SK-N-SH (cell line): ENCODE measurements around the gene ZNRF4. TPM values are rescaled to one million over a fixed set of nuclear protein-coding genes. Genes with fewer than 3 reads are reported as not detected.

Source experiments
- CTCF ChIA-PET: fragments of 300-600, 350-600 bp; formaldehyde crosslinking; extraction: SDS; loops from one replicate; lab custom pipeline; 2021; lab: Yijun Ruan, JAX
- POLR2A ChIA-PET: fragments of 350-600 bp; sonication (Branson Sonifier 250); formaldehyde crosslinking; extraction: SDS; loops from one replicate; lab custom pipeline; 2020; ENCODE audit warnings: antibody characterized with exemption, inconsistent platforms; lab: Yijun Ruan, JAX
- DNase-seq: peaks from one replicate; pipeline ENCODE4 v3.0.0; 2012
- H2AFZ ChIP-seq: fragments of 200-600 bp; sonication (generic); 2 replicates; pipeline ENCODE4 v1.8.1; 2016; ENCODE audit warnings: antibody characterized with exemption, mild to moderate bottlenecking, low read depth
- H3F3A ChIP-seq: fragments of 200-600 bp; sonication (generic); replicated peaks from 2 replicates; pipeline ENCODE3; 2016; ENCODE audit warnings: antibody characterized with exemption, mild to moderate bottlenecking; ENCODE audit not compliant: insufficient read depth
- H3K27ac ChIP-seq, 2 experiments: fragments of 200-500 bp in 1 of 2; fragments of 200-600 bp in 1 of 2; sonication (Bioruptor generic) in 1 of 2; sonication (generic), shearing (Covaris generic) in 1 of 2; 2 replicates each; pipeline versions ENCODE4 v1.5.1 to v1.6.1; 2014 to 2016; ENCODE audit warnings: low read depth in 2 of 2, inconsistent platforms in 1 of 2, low read length in 1 of 2, mild to moderate bottlenecking in 1 of 2, mixed read lengths in 1 of 2
- H3K27me3 ChIP-seq: fragments of 200-600 bp; sonication (generic), shearing (Covaris generic); 2 replicates; pipeline ENCODE4 v1.6.1; 2016; ENCODE audit warnings: mixed run types; ENCODE audit not compliant: insufficient read depth
- H3K36me3 ChIP-seq, 2 experiments: fragments of 200-500 bp in 1 of 2; fragments of 200-600 bp in 1 of 2; sonication (Bioruptor generic) in 1 of 2; sonication (generic) in 1 of 2; replicated peaks in 1 of 2; 2 replicates each; pipeline versions ENCODE3 to v1.5.1; 2014 to 2016; ENCODE audit warnings: low read length in 1 of 2, mild to moderate bottlenecking in 1 of 2; ENCODE audit not compliant: insufficient read depth in 2 of 2, control insufficient read depth in 1 of 2
- H3K4me1 ChIP-seq, 2 experiments: fragments of 200-500 bp in 1 of 2; fragments of 200-600 bp in 1 of 2; sonication (Bioruptor generic) in 1 of 2; sonication (generic), shearing (Covaris generic) in 1 of 2; 2 replicates each; pipeline versions ENCODE4 v1.5.1 to v1.6.1; 2014 to 2016; ENCODE audit warnings: low read depth in 1 of 2, low read length in 1 of 2, mixed run types in 1 of 2; ENCODE audit not compliant: insufficient read depth in 2 of 2, control insufficient read depth in 1 of 2
- H3K4me2 ChIP-seq: fragments of 200-600 bp; sonication (generic), shearing (Covaris generic); 2 replicates; pipeline ENCODE4 v1.6.1; 2017; ENCODE audit warnings: mixed run types
- H3K4me3 ChIP-seq, 2 experiments: fragments of 200-500 bp in 1 of 2; fragments of 200-600 bp in 1 of 2; sonication (Bioruptor generic) in 1 of 2; sonication (generic), shearing (Covaris generic) in 1 of 2; 2 replicates each; pipeline versions ENCODE4 v1.5.1 to v1.8.1; 2014 to 2016; ENCODE audit warnings: low read depth in 2 of 2, inconsistent platforms in 1 of 2, low read length in 1 of 2, mild to moderate bottlenecking in 1 of 2, mixed read lengths in 1 of 2, moderate library complexity in 1 of 2
- H3K79me2 ChIP-seq: fragments of 200-600 bp; sonication (generic); 2 replicates; pipeline ENCODE4 v1.8.1; 2017; ENCODE audit warnings: mild to moderate bottlenecking; ENCODE audit not compliant: insufficient read depth
- H3K9ac ChIP-seq: fragments of 200-600 bp; sonication (generic); 2 replicates; pipeline ENCODE4 v1.6.1; 2017; ENCODE audit warnings: mixed run types
- H3K9me2 ChIP-seq: fragments of 200-600 bp; sonication (generic); 2 replicates; pipeline ENCODE4 v1.6.1; 2017; ENCODE audit warnings: mixed run types
- H3K9me3 ChIP-seq: fragments of 200-600 bp; sonication (generic); 2 replicates; pipeline ENCODE4 v1.6.1; 2017; ENCODE audit warnings: mixed run types, mild to moderate bottlenecking, moderate library complexity
- H4K20me1 ChIP-seq: fragments of 200-600 bp; sonication (generic); 2 replicates; pipeline ENCODE4 v1.6.1; 2017; ENCODE audit warnings: mild to moderate bottlenecking, mixed run types; ENCODE audit not compliant: insufficient read depth
- CHD2 ChIP-seq: fragments of 150-350 bp; IDR thresholded peaks from 2 replicates; pipeline ENCODE4 v1.6.1; 2018; ENCODE audit warnings: low read length; ENCODE audit not compliant: partially characterized antibody
- CTCF ChIP-seq: fragments of 200-600 bp; sonication (generic); IDR thresholded peaks from 2 replicates; pipeline ENCODE4 v1.6.1; 2017; ENCODE audit warnings: antibody characterized with exemption, mild to moderate bottlenecking, moderate library complexity
- ELF1 ChIP-seq: IDR thresholded peaks from 2 replicates; pipeline ENCODE4 v1.4.0; 2012
- FOSL2 ChIP-seq: IDR thresholded peaks from 2 replicates; pipeline ENCODE4 v1.4.0; 2012; ENCODE audit warnings: low read depth, mild to moderate bottlenecking, moderate library complexity, borderline replicate concordance
- FOXJ3 ChIP-seq: sonication (generic); formaldehyde crosslinking; IDR thresholded peaks from 2 replicates; pipeline ENCODE4 v1.5.1; 2020; ENCODE audit warnings: mild to moderate bottlenecking, missing genetic modification reagents
- GABPA ChIP-seq: IDR thresholded peaks from 2 replicates; pipeline ENCODE4 v1.4.0; 2012; ENCODE audit warnings: low read depth, mild to moderate bottlenecking
- JUND ChIP-seq: IDR thresholded peaks from 2 replicates; pipeline ENCODE4 v1.4.0; 2012
- MAX ChIP-seq: IDR thresholded peaks from 2 replicates; pipeline ENCODE4 v1.4.0; 2012; ENCODE audit warnings: low read depth
- MXI1 ChIP-seq: IDR thresholded peaks from 2 replicates; pipeline ENCODE4 v1.6.1; 2012; ENCODE audit warnings: mild to moderate bottlenecking, low read depth, low read length, improper control_type of control experiment
- NFIC ChIP-seq: IDR thresholded peaks from 2 replicates; pipeline ENCODE4 v1.4.0; 2012; ENCODE audit warnings: borderline replicate concordance
- RAD21 ChIP-seq: IDR thresholded peaks from 2 replicates; pipeline ENCODE4 v1.6.1; 2012; ENCODE audit warnings: mild to moderate bottlenecking, low read length
- RCOR1 ChIP-seq: fragments of 150-350 bp; IDR thresholded peaks from 2 replicates; pipeline ENCODE4 v1.6.1; 2017; ENCODE audit warnings: antibody characterized with exemption, low read length
- REST ChIP-seq: IDR thresholded peaks from 2 replicates; pipeline ENCODE4 v1.6.1; 2012; ENCODE audit warnings: mild to moderate bottlenecking, low read depth, low read length, moderate library complexity
- RFX5 ChIP-seq: IDR thresholded peaks from 2 replicates; pipeline ENCODE4 v1.6.1; 2012; ENCODE audit warnings: mild to moderate bottlenecking, improper control_type of control experiment, low read length
- SMC3 ChIP-seq: IDR thresholded peaks from 2 replicates; pipeline ENCODE4 v1.6.1; 2012; ENCODE audit warnings: low read depth, low read length, improper control_type of control experiment
- TAF1 ChIP-seq: IDR thresholded peaks from 2 replicates; pipeline ENCODE4 v1.6.1; 2012; ENCODE audit warnings: low read depth, mild to moderate bottlenecking, low read length, moderate library complexity, borderline replicate concordance
- TEAD4 ChIP-seq: IDR thresholded peaks from 2 replicates; pipeline ENCODE4 v1.4.0; 2012; ENCODE audit warnings: mild to moderate bottlenecking, borderline replicate concordance; ENCODE audit not compliant: insufficient read depth
- WGBS: methylation state at CpG from one replicate; pipeline ENCODE4 v1.1.6; 2017; ENCODE audit warnings: low lambda C conversion rate; 5-methylcytosine and 5-hydroxymethylcytosine counted together
- polyA plus RNA-seq, 3 experiments: library from polyadenylated mRNA; depleted of rRNA; stranded (reverse); fragments of >200 nt; gene quantifications; 2 replicates each; pipeline ENCODE4 v1.2.3, GENCODE V29; 2012
- TF ChIP-seq, protein P1 (sequence below): IDR thresholded peaks from 2 replicates; pipeline ENCODE4 v1.4.0; 2012; ENCODE audit warnings: low read depth, borderline replicate concordance

ZNRF4 gene
- polyA plus RNA-seq, 1 of the 3 experiments (the other 2 are of a cell fraction), result not detected

- H3K27me3 ChIP-seq, result no peaks in the 10 kb centered on the region
- POLR2A ChIA-PET, result no interaction called here
Observed at GRCh38 chr19:5406816-5407215, 48.4 kb upstream of the ZNRF4 start.

More at GRCh38 chr19:5406816-5407215, 48.4 kb upstream of the ZNRF4 start:
- H3K36me3 ChIP-seq, result no peaks in the 10 kb centered on the region
- no peaks in the 10 kb centered on the region for H3K4me1 ChIP-seq
- H3F3A ChIP-seq, result no peaks in the 10 kb centered on the region
- H3K79me2 ChIP-seq, result no peaks in the 10 kb centered on the region
- no peaks in the 10 kb centered on the region for H4K20me1 ChIP-seq
- no peak overlapping the region for H3K27ac ChIP-seq
- no peak overlapping the region for H3K9ac ChIP-seq
- no peak overlapping the region for H3K4me2 ChIP-seq
- CTCF ChIA-PET, result interaction anchor here (1.4 kb wide), 1 partner anchor 358 kb away, joined by 3 read pairs; no protein-coding TSS in a partner anchor
- H3K9me2 ChIP-seq, result no peaks in the 10 kb centered on the region
- 40% methylated on average over 7 of the region's 7 CpGs for WGBS
- H3K4me3 ChIP-seq, result no peak overlapping the region
- H3K9me3 ChIP-seq, result no peaks in the 10 kb centered on the region
- no peak overlapping the region for H2AFZ ChIP-seq
- no peak for DNase-seq
- no peak for TF ChIP-seq CHD2
- no peak for TF ChIP-seq CTCF
- TF ChIP-seq RCOR1, result no peak
- TF ChIP-seq TEAD4, result no peak
- TF ChIP-seq, protein P1, sequence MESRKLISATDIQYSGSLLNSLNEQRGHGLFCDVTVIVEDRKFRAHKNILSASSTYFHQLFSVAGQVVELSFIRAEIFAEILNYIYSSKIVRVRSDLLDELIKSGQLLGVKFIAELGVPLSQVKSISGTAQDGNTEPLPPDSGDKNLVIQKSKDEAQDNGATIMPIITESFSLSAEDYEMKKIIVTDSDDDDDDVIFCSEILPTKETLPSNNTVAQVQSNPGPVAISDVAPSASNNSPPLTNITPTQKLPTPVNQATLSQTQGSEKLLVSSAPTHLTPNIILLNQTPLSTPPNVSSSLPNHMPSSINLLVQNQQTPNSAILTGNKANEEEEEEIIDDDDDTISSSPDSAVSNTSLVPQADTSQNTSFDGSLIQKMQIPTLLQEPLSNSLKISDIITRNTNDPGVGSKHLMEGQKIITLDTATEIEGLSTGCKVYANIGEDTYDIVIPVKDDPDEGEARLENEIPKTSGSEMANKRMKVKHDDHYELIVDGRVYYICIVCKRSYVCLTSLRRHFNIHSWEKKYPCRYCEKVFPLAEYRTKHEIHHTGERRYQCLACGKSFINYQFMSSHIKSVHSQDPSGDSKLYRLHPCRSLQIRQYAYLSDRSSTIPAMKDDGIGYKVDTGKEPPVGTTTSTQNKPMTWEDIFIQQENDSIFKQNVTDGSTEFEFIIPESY, result no peak
- no peak for TF ChIP-seq TAF1
- no peak for TF ChIP-seq GABPA
- TF ChIP-seq JUND, result no peak
- no peak for TF ChIP-seq MAX
- TF ChIP-seq RFX5, result no peak
- no peak for TF ChIP-seq MXI1
- no peak for TF ChIP-seq FOXJ3 (CRISPR knock-in tag)
- no peak for TF ChIP-seq REST
- no peak for TF ChIP-seq RAD21
- TF ChIP-seq SMC3, result no peak
- no peak for TF ChIP-seq ELF1
- TF ChIP-seq FOSL2, result no peak
- TF ChIP-seq NFIC, result no peak
